Measurements from ENCODE around the gene RARRES1.

Gene RARRES1

DNA sequence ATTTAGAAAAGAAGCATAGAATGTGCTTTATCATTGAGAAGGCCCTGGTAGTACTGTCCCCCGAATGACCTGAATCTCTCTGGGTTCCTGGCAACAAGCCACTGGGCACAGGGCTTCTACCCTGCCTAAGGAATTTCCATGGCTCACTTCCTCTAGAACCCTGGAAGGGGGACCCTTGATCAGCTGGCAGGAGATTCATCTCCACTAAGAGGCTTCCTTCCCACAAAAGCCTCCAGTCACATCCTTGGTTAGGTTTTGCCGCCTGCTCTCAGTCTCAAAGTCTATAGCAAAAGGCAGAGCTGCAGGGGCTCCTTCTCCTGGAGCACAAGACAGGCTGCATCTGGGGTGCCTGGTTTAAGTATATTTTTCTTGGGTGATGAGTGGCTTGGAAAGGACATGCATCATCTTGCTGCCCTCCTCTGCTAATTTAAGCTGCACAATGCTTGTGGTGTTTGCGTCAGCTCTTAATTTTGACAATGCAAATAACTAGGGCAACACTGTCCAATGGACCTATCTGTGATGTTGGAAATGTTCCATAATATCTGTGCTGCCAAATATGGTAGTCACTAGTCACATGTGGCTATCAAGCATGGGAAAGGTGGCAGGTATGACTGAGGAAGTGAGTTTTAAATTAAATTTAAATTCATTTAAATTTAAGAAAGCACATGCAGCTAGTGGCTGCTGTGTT, 33.4 kb upstream of the RARRES1 start:
- DNase-seq (ENCODE audit: low spot score) = no peak

DNA sequence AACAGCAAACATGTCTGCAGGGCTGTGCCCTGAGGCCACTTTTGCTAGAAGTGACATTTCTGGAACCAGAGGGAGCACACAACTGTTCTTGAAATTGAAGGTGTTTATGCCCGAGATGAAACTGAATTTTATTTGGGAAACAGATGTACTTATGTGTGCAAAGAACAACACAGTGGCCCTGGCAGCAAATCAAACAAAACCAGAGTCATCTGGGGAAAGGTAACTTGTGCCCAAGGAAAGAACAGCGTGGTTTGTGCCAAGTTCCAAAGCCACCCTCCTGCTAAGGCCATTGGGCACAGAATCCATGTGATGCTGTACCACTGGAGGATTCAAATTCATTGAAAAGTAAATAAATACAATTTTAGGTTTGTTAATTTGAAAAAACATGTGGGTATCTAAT, 31.2 kb upstream of the RARRES1 start:
- no peak for DNase-seq (ENCODE audit: low spot score)

DNA sequence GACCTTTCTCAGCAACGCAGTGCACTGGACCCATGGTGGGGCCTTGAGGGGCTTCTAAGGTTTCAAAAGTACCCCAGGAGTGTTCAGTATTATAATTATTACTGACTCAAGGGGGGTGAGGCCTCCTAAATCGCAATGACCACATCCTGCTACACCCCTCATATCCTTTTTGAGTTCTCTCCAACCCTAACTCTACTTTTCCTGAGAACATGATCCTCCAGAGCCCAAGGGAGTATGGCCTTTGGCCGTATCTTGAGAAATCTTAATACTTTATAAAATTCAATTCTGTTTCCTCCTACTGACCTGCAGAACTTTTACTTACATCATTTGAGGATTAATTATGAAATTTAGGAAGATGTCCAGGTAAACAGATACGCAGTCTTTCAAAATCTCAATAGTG, 30.4 kb upstream of the RARRES1 start:
- DNase-seq (ENCODE audit: low spot score) = no peak

DNA sequence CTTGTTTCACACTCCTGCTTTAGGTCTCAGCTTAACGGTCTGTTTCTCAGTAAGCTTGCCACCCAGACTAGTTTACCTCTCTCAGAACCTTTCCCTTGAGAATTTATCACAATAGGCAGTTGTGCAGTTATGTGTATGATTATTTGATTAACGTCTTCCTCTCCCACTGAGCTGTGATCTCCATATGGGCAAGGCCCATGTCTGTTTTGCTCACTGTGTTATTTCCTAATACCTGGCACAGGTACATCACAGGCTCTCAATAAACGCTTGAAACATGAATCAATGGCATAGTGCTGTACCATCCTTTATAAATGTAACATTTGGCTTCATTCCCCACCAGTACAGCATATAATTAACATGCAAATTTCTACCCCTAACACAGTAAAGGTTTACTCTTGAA, 29.1 kb upstream of the RARRES1 start:
- no peak for DNase-seq (ENCODE audit: low spot score)

DNA sequence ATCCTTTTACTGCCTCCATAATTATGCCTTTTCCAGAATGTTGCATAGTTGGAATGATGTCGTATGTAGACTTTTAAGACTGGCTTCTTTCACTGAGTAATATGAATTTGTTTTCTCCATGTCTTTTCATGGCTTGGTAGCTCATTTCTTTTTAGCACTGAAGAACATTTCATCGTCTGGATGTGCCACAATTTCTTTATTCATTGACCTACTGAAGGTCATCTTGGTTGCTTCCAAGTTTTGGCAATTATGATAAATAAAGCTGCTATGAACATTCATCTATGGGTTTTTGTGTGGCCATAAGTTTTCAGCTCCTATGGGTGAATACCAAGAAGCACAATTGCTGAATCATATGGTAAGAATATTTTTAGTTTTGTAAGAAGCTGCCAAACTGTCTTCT, 23.2 kb upstream of the RARRES1 start:
- no peak for DNase-seq (ENCODE audit: low spot score)

DNA sequence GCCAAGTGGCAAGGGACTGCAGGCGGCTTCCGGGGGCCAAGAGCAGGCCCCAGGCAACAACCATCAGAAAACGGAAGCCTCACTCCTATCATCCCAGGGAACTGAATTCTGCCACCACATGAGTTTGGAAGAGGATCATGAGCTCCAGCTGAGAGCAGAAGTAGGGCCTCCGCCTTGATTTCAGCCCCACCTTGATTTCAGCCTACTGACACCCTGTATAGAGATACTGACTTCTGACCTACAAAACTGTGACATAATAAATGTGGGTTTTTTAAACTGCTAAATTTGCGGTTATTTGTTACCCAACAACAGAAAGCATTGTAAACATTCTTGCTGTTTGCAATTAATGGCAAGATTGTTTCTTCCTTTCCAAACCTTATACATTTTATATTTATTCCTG, 21.6 kb upstream of the RARRES1 start:
- DNase-seq (ENCODE audit: low spot score) = no peak

DNA sequence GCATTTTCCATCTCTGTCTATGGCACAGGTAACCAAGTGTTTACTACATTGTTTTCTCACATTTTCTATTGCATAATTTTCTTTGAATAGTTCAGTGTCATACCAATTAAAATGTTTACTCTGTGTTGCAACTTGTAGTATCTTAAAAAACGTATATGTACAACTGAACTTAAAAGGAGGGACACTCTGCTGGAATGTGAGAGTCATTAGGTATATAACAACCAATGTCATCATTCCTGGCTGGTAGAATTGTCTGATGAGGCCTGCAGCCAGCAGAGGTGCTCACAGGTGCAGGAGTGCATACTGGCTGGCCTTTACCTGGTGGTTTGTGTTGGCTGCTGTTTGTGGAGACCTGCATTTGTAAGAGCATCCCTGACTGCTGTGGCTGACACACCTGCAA, 19.1 kb upstream of the RARRES1 start:
- no peak for DNase-seq (ENCODE audit: low spot score)

DNA sequence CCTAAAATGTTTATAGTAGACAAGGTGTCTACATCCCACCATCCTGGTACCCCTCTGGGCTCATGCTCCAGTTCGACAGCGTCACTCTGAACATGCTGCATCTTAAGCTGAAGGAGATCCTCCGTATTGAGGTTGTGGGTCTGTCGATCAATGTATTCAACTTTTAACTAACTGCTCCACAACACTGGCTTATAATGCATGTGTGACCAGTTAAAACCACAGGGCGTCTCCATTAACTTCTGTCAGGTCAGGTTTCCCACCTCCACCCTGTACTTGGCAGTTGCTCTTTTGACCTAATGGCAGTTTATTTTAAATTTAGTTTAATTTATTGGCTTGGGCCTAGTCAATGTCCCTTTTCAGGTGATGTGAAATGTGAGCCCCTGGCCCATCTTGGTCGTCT, 17.8 kb upstream of the RARRES1 start:
- DNase-seq (ENCODE audit: low spot score) = no peak

DNA sequence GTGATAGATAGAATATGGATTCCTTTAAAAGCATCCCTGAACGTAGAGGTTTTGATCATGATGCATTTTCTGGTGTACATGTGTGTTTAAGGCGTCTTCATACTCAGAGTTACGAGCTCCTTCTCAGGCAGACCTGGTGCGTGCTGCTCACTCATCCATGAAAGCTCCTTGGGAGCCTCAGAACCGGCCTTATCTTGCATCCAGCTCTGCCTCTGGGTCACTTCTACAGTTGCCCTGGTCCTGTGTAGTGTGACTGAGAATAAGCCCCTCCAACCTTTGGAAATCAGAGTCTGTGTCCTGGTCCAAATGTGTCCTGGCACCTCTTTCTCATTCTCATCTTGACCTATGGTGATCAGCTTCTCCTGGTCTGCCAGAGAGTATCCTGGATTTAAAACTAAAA, 17.3 kb upstream of the RARRES1 start:
- DNase-seq (ENCODE audit: low spot score) = no peak

DNA sequence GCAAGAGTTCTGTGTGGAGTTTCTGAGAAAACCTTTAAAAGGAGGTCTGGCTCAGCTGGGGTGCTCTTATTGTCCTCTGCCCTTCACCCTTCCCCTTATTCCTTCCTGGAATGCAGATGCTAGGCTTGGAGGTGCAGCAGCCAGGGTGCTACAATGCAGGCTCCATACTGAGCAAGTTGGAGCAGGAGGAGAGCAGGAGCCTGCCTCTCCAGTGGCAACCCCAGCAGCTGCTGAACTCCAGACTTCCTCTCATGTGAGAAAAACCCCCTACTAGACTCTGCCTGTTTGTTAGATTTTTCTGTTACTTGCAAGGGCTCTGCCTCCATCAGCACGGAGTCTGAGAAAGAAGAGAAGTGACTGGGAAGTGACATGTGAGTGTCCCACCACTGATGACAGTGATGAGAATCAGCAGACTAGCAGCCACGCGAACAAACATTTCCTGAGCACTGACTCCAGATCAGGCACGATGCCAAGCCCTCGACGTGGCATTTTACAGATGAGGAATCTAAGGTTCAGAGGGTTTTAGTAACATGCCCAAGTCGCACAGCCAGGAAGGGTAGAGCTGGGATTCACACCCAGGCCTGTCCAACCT, 16.1 kb upstream of the RARRES1 start:
- peak; percentile 15 for DNase-seq (ENCODE audit: low spot score)

DNA sequence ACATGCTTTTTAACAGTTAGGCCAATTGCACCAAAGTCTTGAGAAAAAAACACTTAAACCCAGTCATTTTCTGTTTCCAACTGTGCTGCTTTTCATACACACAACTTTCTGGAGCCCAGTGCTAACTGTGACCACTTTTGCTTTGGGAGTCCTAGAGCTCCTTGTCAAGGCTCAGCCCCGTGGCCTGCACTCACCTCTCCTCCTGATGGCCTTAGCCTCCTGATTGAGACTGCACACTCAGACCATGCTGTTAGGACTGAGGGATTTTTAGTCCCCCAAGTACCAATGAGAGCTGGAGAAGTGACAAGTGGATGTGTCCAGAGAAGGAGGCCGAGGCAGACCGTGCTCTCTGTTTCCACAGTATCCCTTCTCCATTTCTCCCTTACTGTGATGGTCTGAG, 15.2 kb upstream of the RARRES1 start:
- DNase-seq (ENCODE audit: low spot score) = no peak

DNA sequence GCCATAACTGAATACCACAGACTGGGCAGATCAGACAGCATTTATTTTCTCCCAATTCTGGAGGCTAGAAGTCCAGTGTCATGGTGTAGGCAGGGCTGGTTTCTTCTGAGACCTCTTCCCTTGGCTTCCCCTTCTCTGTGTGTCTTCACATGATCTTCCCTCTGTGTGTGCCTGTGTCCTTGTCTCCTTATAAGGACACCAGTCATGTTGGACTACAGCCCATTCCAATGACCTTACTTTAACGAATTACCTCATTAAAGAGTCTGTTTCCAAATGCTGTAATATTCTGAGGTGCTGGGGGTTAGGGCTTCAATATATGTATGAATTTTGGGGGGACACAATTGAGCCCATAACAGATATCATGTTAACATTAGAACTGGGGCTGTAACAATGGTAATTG, 13.3 kb upstream of the RARRES1 start:
- no peak for DNase-seq (ENCODE audit: low spot score)

DNA sequence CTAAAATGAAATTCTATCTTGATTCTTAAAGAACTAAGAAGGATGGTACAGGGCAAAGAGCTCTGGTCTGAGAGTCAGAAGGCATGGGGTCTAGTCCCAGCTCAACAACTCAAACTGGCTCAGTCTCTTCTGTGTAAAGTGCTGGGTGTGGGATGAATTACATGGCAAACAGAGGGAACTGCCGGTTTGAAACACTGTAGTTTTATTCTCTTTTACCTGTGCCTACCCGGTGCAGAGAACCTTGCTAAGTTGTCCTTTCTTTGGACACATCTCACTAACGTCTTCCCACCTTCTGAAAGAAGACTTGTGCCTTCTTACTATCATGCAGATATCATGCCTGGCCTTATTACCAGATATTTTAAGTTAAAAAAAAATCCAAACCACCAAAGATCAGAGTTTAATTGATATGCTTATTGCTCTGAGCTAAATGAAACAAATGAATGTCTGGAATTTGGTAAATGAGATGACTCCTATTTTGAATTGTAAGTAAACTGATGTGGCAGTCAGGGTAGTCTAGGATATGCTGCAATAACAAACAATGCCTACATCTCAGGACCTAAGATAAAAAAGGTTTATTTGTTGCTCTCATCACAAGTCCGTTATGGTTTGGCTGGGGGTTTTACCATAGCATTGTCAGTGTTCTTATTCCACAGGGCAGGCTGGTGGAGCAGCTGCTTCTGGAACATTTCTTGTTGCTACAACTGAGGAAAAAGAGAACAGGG, 12.5 kb upstream of the RARRES1 start:
- DNase-seq (ENCODE audit: low spot score) = no peak

DNA sequence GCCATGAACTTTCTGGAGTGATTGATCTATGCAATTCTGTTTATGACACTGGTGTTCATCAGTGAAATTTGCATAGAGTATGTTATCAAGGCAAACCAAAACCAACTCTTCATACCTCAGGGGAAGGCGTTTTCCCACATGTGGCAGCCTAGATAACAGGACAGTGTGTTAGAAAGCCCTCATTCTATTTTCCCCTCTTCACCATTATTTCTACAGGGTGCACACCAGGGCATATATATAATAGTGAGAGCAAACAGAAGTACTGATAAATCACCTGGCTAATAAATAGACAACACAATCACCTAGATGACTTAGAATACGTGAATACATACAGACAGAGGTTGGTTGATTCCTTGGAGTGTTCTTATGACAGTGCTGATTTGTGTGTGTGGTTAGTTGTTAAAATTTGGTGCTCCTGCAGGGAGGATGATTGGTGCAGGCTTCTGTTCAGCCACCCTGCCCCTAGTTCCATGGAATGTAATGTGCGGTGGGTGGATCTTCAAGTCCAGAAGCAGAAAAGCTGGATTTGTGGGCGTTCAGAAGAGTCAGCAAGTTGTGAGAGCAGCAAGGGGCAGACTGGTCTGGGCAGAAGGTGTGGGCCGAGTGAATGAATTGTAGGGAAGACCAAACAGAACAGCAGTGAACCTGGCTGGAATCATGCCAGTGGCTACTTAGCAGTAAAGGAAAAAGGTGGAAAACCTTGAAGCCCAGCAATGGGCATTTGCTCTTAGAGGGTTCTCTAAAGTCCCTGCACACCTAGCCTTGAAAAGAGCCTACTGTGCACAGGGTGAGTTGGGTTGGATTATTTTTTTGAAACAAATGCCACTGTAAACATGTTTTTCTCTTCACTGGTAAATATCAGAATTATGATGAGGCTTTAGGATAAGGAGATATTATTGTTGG, 11.7 kb upstream of the RARRES1 start:
- no peak for DNase-seq (ENCODE audit: low spot score)

DNA sequence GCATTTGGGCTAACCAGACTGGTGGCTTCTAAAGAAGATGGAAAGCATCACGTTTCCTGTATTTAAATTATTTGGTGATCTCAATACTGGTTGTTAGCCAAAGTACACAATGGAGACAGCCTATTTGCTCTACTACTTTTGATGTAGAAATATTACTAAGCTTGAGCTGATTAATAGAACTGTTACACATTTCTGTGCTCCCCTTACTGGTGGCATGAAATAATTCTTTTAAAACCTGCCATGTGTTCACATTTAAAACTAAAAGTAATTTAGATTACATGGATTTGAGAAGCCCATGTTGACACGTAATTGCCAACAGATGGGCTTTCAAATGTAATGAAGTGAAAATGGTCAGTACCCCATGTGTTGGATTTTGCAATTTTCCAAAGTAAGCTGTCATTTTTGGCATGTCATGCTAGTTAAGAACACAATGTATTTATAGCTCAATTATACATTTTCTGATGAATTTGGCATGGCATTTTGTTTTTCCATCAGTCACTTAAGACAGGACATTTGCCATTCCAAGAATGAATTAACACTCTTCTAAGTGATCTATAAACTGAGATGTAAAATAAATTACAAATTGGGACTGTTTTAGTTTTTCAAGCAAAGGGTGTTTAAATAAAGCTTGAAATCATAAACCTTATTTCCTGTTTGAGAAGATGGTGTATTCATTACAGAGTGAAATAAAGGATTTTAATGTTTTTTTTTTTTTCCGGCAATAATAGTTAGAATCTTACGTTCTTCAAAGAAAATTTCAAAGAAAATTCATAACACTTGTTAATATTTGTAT, 10.8 kb upstream of the RARRES1 start:
- no peak for DNase-seq (ENCODE audit: low spot score)

DNA sequence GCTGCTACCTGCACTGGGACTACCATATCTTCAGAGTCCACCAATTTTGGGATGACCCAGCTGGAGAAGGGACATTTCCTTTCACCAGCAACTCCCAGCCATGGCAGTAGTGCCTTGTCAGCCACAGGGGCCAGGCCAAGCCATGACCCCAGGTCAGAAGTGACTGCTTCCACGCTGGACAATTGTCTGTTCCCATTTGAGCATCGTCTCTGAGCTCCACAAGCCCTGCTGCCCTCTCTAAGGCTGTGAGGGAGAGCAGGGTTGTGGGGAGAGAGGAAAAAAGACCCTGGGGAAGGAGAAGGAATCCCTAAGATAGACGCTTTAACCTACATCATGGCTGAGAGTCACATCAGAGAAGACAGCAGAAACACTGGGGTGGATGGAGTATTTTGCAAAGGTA, 7.4 kb upstream of the RARRES1 start:
- DNase-seq (ENCODE audit: low spot score) = no peak

DNA sequence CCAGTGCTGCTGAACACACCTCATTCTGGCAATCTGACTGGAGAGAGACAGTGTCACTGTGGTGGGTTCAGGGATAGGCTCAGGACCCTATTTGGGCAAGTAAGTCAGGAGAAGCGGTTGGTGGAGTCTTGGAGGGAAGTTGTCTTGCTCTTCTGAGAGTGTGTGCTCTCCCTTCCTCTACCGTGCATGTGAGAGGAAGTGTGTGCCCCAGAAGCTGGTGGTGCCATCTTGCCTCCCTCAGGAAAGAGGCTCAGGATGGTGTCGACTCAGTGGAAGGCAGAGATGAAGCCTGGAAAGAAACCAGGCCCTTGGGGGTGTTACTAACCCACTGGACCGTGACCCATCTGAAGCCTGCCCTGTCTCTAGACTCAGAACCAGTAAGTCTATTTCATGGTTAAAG, 6.8 kb upstream of the RARRES1 start:
- no peak for DNase-seq (ENCODE audit: low spot score)

DNA sequence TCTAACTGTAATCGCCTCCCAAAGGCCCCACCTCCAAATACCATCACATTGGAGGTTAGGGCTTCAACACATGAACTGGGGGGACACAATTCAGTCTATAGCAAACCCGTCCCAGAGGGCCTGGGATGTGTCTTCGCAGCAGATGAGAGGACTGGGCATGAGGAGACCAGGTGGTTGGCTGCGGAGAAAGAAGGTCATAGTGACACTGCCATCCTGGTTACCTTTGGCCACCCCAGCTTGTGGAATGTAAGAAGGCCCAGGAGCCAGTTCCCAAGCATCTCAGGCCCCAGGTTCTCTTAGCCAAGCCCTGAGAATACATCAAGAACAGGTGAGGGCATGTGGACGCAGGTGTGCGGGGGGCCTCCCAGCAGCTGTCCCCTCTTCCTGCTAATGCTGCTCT, 6.4 kb upstream of the RARRES1 start:
- DNase-seq (ENCODE audit: low spot score) = no peak

DNA sequence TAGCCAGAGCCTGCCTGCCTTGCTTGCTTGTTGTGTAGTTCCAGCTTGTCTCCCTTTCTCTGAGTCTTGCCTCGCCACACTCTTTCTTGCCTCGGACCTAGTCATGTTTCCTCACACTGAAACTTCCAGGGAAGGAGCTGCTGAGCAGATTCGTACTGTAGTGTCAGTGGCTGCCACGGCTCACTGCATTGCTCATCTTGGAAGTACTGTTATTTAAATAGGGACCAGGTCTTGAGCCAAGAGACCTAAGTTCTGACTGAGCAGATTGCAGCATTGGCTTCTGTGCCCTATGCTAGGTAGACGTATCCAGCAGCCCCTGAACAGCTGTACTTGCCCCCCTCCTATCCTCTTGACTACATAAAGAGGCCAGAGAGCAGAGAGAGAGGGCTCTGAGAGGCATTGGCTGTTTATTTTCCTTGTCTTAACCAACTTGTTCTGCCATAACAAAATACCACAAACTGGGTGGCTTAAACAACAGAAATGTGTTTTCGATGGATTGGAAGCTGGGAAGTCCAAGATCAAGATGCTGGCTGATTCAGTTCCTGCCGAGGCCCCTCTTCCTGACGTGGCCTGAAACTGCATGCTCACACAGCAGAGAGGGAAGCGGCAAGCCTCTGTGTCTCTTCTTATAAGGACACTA, 5.8 kb upstream of the RARRES1 start:
- DNase-seq (ENCODE audit: low spot score) = no peak

DNA sequence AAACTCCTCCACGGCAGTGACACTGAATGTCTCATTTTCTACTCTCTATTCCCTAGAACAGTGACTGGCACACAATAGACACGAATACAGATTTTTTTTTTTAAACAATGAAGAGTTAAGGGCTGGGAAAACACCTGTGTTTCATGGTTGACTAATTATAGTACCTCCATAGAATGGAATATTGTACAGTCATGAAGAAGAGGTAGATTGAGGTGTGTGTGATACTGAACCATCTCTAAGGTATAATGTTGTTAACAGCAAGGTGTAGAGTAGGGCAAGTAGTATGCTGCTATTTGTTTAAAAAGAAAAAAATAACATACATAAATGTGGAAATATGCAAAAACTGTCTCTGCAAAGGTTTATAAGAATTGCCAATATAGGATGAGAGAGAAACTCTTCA, 5.2 kb upstream of the RARRES1 start:
- DNase-seq (ENCODE audit: low spot score) = no peak

DNA sequence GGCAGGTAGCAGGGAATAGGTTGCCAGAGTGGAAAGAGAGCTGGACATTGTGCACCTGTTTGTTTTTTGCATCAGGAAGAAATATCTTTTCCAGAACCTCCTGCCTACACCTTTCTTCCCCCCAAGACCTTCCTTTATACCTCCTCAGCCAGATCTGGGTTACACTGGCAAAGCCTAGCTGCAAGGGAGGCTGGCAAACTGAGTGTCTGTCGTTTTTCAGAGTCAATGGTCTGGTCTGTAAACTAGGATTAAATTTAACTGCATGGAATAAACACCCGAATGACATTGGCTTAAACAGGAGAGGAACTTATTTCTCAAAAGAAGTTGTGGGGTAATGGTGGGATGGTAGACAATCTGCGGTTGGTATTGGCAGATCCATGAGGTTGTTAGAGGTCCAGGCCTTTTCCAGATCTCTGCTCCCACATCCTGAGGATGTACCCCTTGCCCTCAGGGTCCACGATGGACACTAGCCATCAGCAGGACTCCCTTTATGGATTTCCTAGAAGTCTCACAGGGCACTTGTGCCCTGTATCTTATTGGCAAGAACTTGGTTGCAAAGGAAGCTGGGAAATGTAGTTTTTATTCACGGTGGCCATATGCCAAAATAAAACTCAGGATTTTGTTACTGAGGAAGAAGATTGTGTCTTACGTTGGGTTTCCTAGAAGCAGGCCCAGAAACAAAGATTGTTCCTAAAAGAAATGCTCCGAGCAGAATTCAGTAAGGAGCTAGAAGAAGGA, 3.2 kb upstream of the RARRES1 start:
- DNase-seq (ENCODE audit: low spot score) = no peak

Measured in globus pallidus (tissue), 1 donor.